ENCODE results near the gene CDHR3. TPM values are rescaled to one million over a fixed set of nuclear protein-coding genes. Genes with fewer than 3 reads are reported as not detected.

CDHR3 gene
- total RNA-seq, 1 donor from 2014 or later = 1.4 TPM

GRCh38 chr7:106071356-106071998 is 108.4 kb downstream of the CDHR3 start:
- H3K36me3 ChIP-seq = no peaks in the 10 kb centered on the region
- Mint-ChIP-seq H3K27me3 (ENCODE audit: insufficient read depth, low read depth) (peaks cover 11% of the 10 kb centered on the region), H3K36me3 (no peaks in the 10 kb centered on the region), H3K4me1 (peaks cover 27% of the 10 kb centered on the region), H3K4me3 (no peak overlapping the region), H3K27ac (no peak overlapping the region), H3K9me3 (no peaks in the 10 kb centered on the region)
- H4K20me1 ChIP-seq (ENCODE audit: low read depth) = no peaks in the 10 kb centered on the region
- no peak overlapping the region for H3K4me3 ChIP-seq
- H3K9me3 ChIP-seq (ENCODE audit: low read depth) = no peaks in the 10 kb centered on the region
- H3K4me2 ChIP-seq = no peak overlapping the region
- peaks cover under 1% of the 10 kb centered on the region for H3K4me1 ChIP-seq
- TF ChIP-seq EZH2 (IDR thresholded peaks at IDR 0.05) (no peak), EZH2phosphoT487 (IDR thresholded peaks at IDR 0.05) (no peak)
- TF ChIP-seq, protein P1, sequence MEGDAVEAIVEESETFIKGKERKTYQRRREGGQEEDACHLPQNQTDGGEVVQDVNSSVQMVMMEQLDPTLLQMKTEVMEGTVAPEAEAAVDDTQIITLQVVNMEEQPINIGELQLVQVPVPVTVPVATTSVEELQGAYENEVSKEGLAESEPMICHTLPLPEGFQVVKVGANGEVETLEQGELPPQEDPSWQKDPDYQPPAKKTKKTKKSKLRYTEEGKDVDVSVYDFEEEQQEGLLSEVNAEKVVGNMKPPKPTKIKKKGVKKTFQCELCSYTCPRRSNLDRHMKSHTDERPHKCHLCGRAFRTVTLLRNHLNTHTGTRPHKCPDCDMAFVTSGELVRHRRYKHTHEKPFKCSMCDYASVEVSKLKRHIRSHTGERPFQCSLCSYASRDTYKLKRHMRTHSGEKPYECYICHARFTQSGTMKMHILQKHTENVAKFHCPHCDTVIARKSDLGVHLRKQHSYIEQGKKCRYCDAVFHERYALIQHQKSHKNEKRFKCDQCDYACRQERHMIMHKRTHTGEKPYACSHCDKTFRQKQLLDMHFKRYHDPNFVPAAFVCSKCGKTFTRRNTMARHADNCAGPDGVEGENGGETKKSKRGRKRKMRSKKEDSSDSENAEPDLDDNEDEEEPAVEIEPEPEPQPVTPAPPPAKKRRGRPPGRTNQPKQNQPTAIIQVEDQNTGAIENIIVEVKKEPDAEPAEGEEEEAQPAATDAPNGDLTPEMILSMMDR (IDR thresholded peaks at IDR 0.05) = no peak
- no peaks in the 10 kb centered on the region for H3K79me2 ChIP-seq (ENCODE audit: low read depth)
- no peak overlapping the region for H3K9ac ChIP-seq
- no peaks in the 10 kb centered on the region for H3K27me3 ChIP-seq
- no peak overlapping the region for H3K27ac ChIP-seq
- H2AFZ ChIP-seq (replicated peaks) = peak overlapping the region; percentile 22
- DNase-seq (ENCODE audit: low spot score) = no peak
- no peaks in the 10 kb centered on the region for H3F3A ChIP-seq (ENCODE audit: low read depth)

- no peak overlapping the region for H3K4me3 Mint-ChIP-seq
- no peak overlapping the region for H2AFZ ChIP-seq (replicated peaks)
- H3K79me2 ChIP-seq (ENCODE audit: low read depth) = no peaks in the 10 kb centered on the region
- H3K9ac ChIP-seq = no peak overlapping the region
- TF ChIP-seq, protein P1 (IDR thresholded peaks at IDR 0.05) = no peak
- TF ChIP-seq EZH2phosphoT487 (IDR thresholded peaks at IDR 0.05) (no peak), EZH2 (IDR thresholded peaks at IDR 0.05) (no peak)
- peaks cover 27% of the 10 kb centered on the region for H3K4me1 Mint-ChIP-seq
- H3K9me3 ChIP-seq (ENCODE audit: low read depth) = no peaks in the 10 kb centered on the region
- H3K27me3 Mint-ChIP-seq (ENCODE audit: insufficient read depth, low read depth) = peaks cover 11% of the 10 kb centered on the region
- H3K27ac Mint-ChIP-seq = no peak overlapping the region
- H4K20me1 ChIP-seq (ENCODE audit: low read depth) = no peaks in the 10 kb centered on the region
- no peaks in the 10 kb centered on the region for H3K36me3 Mint-ChIP-seq
- H3K4me3 ChIP-seq = no peak overlapping the region
- no peaks in the 10 kb centered on the region for H3K4me1 ChIP-seq
- DNase-seq (ENCODE audit: low spot score) = no peak
- no peaks in the 10 kb centered on the region for H3K36me3 ChIP-seq
- no peaks in the 10 kb centered on the region for H3K27me3 ChIP-seq
- no peak overlapping the region for H3K27ac ChIP-seq
- H3K4me2 ChIP-seq = no peak overlapping the region
- no peaks in the 10 kb centered on the region for H3F3A ChIP-seq (ENCODE audit: low read depth)
- no peaks in the 10 kb centered on the region for H3K9me3 Mint-ChIP-seq
Observed at GRCh38 chr7:106071999-106072714, 109.1 kb downstream of the CDHR3 start.

DNA sequence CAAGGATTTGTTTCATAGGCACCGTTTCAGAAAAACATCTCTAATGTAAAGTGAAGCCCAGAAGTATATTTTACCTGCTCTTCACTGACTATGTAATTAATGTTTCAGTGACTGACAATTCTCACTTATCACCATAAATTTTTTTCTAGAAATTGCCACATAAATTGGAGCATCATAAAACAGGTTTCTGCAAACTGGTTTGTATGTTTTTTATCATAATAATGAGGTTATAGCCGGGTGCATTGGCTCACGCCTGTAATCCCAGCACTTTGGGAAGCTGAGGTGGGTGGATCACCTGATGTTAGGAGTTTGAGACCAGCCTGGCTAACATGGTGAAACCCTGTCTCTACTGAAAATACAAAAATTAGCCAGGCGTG is 109.6 kb downstream of the CDHR3 start:
- H3K4me2 ChIP-seq = no peak overlapping the region
- no peak overlapping the region for H3K9ac ChIP-seq
- DNase-seq (ENCODE audit: low spot score) = no peak
- no peak overlapping the region for H3K27ac ChIP-seq
- H3K36me3 Mint-ChIP-seq = no peaks in the 10 kb centered on the region
- peaks cover 31% of the 10 kb centered on the region for H3K4me1 Mint-ChIP-seq
- no peak overlapping the region for H2AFZ ChIP-seq (replicated peaks)
- no peaks in the 10 kb centered on the region for H3K9me3 ChIP-seq (ENCODE audit: low read depth)
- no peak for TF ChIP-seq EZH2 (IDR thresholded peaks at IDR 0.05)
- TF ChIP-seq, protein P1 (IDR thresholded peaks at IDR 0.05) = no peak
- TF ChIP-seq EZH2phosphoT487 (IDR thresholded peaks at IDR 0.05) = no peak
- H3K27me3 ChIP-seq = no peaks in the 10 kb centered on the region
- H3K4me3 Mint-ChIP-seq = no peak overlapping the region
- H3K36me3 ChIP-seq = no peaks in the 10 kb centered on the region
- H3K4me3 ChIP-seq = no peak overlapping the region
- H3K27ac Mint-ChIP-seq = no peak overlapping the region
- no peaks in the 10 kb centered on the region for H3K79me2 ChIP-seq (ENCODE audit: low read depth)
- no peaks in the 10 kb centered on the region for H4K20me1 ChIP-seq (ENCODE audit: low read depth)
- H3F3A ChIP-seq (ENCODE audit: low read depth) = no peaks in the 10 kb centered on the region
- H3K9me3 Mint-ChIP-seq = no peaks in the 10 kb centered on the region
- H3K27me3 Mint-ChIP-seq (ENCODE audit: insufficient read depth, low read depth) = peaks cover 11% of the 10 kb centered on the region
- no peaks in the 10 kb centered on the region for H3K4me1 ChIP-seq

All from neural progenitor cell (in vitro differentiated cells).